Myocyte (in vitro differentiated cells): ENCODE measurements around the gene SUGP1. TPM values are rescaled to one million over a fixed set of nuclear protein-coding genes. Genes with fewer than 3 reads are reported as not detected.

Source experiments
- DNase-seq: peaks from one replicate; pipeline ENCODE4 v3.0.0-alpha.2; 2012; ENCODE audit warnings: low read depth
- total RNA-seq: library from RNA; depleted of rRNA; stranded (reverse); fragments of >200 nt; gene quantifications from 2 replicates; pipeline ENCODE4 v1.2.3, GENCODE V29; 2014

The SUGP1 gene
- total RNA-seq, 1 donor from 2014 or later = 36.4 TPM

GRCh38 chr19:19236173-19236572, 84.1 kb downstream of the SUGP1 start:
- no peak for DNase-seq

DNA sequence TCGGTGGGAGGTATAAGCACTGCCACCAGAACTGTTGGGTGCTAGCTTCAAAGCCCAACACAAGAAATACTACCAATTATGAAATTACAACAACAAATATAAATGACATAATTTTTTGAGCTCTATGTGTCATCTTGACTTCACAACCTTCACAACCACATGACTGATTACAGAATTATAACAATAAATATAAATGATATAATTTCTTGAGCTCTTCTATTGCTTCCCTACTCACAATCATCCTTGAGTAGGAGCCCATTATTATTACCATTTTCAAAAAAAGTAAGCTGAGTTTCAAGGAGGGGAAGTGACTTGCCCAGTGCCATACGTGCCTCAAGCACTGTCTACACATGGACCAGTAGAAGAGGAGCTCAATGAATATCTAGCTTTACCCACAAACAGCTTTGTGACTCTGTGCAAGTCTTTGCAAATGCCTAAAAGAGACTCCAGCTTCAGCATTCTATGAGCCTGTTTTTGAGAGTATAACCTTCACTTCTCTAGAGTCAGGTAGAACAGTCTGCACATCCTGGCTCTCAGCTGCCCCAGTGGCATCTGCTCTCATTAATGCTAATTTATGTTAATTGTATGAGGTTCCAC, 86.0 kb downstream of the SUGP1 start:
- DNase-seq = no peak

- peak; percentile 86 for DNase-seq
Measured at GRCh38 chr19:19232261-19232721, 88.0 kb downstream of the SUGP1 start.

- no peak for DNase-seq
Measured at GRCh38 chr19:19230999-19231398, 89.3 kb downstream of the SUGP1 start.

GRCh38 chr19:19229701-19230100, 90.6 kb downstream of the SUGP1 start:
- DNase-seq = no peak

DNA sequence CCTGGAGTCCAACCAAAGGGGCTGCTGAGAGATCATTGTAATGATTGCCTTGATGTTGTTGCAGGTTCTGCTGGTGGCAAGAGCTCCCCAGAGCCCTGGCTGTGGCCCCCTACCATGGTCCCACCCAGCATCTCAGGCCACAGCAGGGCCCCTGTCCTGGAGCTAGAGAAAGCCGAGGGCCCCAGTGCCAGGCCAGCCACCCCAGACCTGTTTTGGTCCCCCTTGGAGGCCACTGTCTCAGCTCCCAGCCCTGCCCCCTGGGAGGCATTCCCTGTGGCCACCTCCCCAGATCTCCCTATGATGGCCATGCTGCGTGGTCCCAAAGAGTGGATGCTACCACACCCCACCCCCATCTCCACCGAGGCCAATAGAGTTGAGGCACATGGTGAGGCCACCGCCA, 93.1 kb downstream of the SUGP1 start:
- DNase-seq = no peak

DNA sequence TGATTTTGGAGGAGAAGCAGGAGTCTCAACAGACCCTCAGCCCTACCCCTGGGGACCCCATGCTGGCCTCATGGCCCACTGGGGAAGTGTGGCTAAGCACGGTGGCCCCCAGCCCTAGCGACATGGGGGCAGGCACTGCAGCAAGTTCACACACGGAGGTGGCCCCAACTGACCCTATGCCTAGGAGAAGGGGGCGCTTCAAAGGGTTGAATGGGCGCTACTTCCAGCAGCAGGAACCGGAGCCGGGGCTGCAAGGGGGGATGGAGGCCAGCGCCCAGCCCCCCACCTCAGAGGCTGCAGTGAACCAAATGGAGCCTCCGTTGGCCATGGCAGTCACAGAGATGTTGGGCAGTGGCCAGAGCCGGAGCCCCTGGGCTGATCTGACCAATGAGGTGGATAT, 93.6 kb downstream of the SUGP1 start:
- DNase-seq = no peak

DNA sequence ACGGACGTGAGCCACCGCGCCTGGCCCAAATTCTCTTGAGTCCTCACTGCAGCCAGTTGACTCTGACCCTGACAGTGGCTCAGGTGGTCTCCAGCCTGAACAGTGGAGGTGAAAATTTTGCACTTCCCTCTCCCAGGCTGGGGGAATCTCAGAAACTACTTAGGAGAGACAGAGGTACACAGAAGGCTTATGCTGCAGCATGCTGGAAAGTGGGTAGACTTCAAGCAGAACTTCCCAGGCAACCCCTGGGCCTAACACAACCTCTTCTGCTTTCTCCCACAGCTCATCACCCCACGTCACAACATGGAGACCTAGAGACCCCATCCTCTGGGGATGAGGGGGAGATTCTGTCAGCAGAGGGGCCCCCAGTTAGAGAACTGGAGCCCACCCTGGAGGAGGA, 94.1 kb downstream of the SUGP1 start:
- no peak for DNase-seq

Other genes with a start within 250 kb of the SUGP1 start
- 38.0 and 48.0 TPM in 2 replicates for gene TMEM161A, start 182.0 kb downstream of the SUGP1 start, total RNA-seq
- not detected in 2 replicates for gene MEF2B, start 150.2 kb downstream of the SUGP1 start, total RNA-seq
- gene BORCS8, start 128.4 kb downstream of the SUGP1 start, total RNA-seq = 12.7 and 15.4 TPM in 2 replicates
- gene RFXANK, start 128.3 kb downstream of the SUGP1 start, total RNA-seq = 46.4 and 55.4 TPM in 2 replicates
- gene NR2C2AP, start 117.1 kb downstream of the SUGP1 start, total RNA-seq = 6.9 and 9.7 TPM in 2 replicates
- gene NCAN, start 108.6 kb downstream of the SUGP1 start, total RNA-seq = 0.05 TPM in 1 of 2 replicates, not detected in the other
- 0.13 and 0.21 TPM in 2 replicates for gene TM6SF2, start 47.2 kb downstream of the SUGP1 start, total RNA-seq
- 32.0 and 40.3 TPM in 2 replicates for gene MAU2, start 320 bp upstream of the SUGP1 start, total RNA-seq
- gene GATAD2A, start 85.2 kb upstream of the SUGP1 start, total RNA-seq = 49.5 and 65.8 TPM in 2 replicates
- gene TSSK6, start 195.0 kb upstream of the SUGP1 start, total RNA-seq = 0.91 and 1.4 TPM in 2 replicates
- gene NDUFA13, start 195.7 kb upstream of the SUGP1 start, total RNA-seq = 18.0 and 46.5 TPM in 2 replicates
- 1.6 and 4.5 TPM in 2 replicates for gene YJEFN3, start 208.4 kb upstream of the SUGP1 start, total RNA-seq
- gene CILP2, start 217.8 kb upstream of the SUGP1 start, total RNA-seq = 0.26 and 0.62 TPM in 2 replicates